GM21423 (cell line): Measurements from ENCODE around the gene HPCAL1.

Source experiments
- ATAC-seq: cut with Tn5 transposase; IDR thresholded peaks from one replicate; pipeline ENCODE4 v1.9.1; 2021; ENCODE audit warnings: mild to moderate bottlenecking, moderate library complexity; ENCODE audit not compliant: unreplicated experiment

The HPCAL1 gene

GRCh38 chr2:10320575-10320931 lies 17.8 kb downstream of the HPCAL1 start:
- ATAC-seq, result no peak

- ATAC-seq, result no peak
Observed at GRCh38 chr2:10320933-10321332, 18.2 kb downstream of the HPCAL1 start.

GRCh38 chr2:10321622-10322021 lies 18.9 kb downstream of the HPCAL1 start:
- no peak for ATAC-seq

- ATAC-seq, result no peak
Observed at GRCh38 chr2:10322481-10322880, 19.8 kb downstream of the HPCAL1 start.

- no peak for ATAC-seq
Observed at GRCh38 chr2:10322973-10323372, 20.3 kb downstream of the HPCAL1 start.

- no peak for ATAC-seq
Observed at GRCh38 chr2:10323535-10323934, 20.8 kb downstream of the HPCAL1 start.

- no peak for ATAC-seq
Observed at GRCh38 chr2:10324095-10324832, 21.6 kb downstream of the HPCAL1 start.

GRCh38 chr2:10325278-10326145 lies 22.8 kb downstream of the HPCAL1 start:
- ATAC-seq, result no peak

GRCh38 chr2:10326151-10326616 lies 23.5 kb downstream of the HPCAL1 start:
- no peak for ATAC-seq

GRCh38 chr2:10326707-10327594 lies 24.2 kb downstream of the HPCAL1 start:
- no peak for ATAC-seq

- no peak for ATAC-seq
Observed at GRCh38 chr2:10327896-10328669, 25.4 kb downstream of the HPCAL1 start.

- no peak for ATAC-seq
Observed at GRCh38 chr2:10328670-10329579, 26.2 kb downstream of the HPCAL1 start.

- no peak for ATAC-seq
Observed at GRCh38 chr2:10329580-10329879, 26.8 kb downstream of the HPCAL1 start.

GRCh38 chr2:10329880-10330699 lies 27.4 kb downstream of the HPCAL1 start:
- no peak for ATAC-seq

- ATAC-seq, result no peak
Observed at GRCh38 chr2:10330700-10331026, 28.0 kb downstream of the HPCAL1 start.

GRCh38 chr2:10331027-10331701 lies 28.5 kb downstream of the HPCAL1 start:
- ATAC-seq, result peak; percentile 56

GRCh38 chr2:10331702-10332401 lies 29.1 kb downstream of the HPCAL1 start:
- peak; percentile 58 for ATAC-seq
